Breast epithelium (tissue), 4 donors: ENCODE measurements around the gene KIAA1210. TPM values are rescaled to one million over a fixed set of nuclear protein-coding genes. Genes with fewer than 3 reads are reported as not detected.

Experiments used
- DNase-seq, 2 donors: peaks; one replicate each; pipeline ENCODE4 v3.0.0-alpha.2; 2019; ENCODE audit warnings: low spot score in 2 of 2
- H3K27ac ChIP-seq, 2 donors: fragments of 200-600 bp; sonication (generic) in 1 of 2; one replicate each; pipeline ENCODE4 v1.5.1; 2016 to 2019; ENCODE audit warnings: mild to moderate bottlenecking in 1 of 2
- H3K27me3 ChIP-seq, 2 donors: fragments of 200-600 bp; sonication (generic) in 1 of 2; one replicate each; pipeline versions ENCODE4 v1.5.1 to v1.6.0; 2017 to 2019; ENCODE audit warnings: control low read depth in 1 of 2, mild to moderate bottlenecking in 1 of 2
- H3K36me3 ChIP-seq: fragments of 200-600 bp; one replicate; pipeline ENCODE4 v1.5.1; 2019
- H3K4me1 ChIP-seq, 2 donors: fragments of 200-600 bp; sonication (generic); one replicate each; pipeline ENCODE4 v1.5.1; 2016 to 2019; ENCODE audit warnings: control low read depth in 1 of 2
- H3K4me3 ChIP-seq, 3 donors: fragments of 200-600 bp; sonication (generic); 1 replicate in 2 of 3; 2 replicates in 1 of 3; pipeline ENCODE4 v1.5.1; 2016 to 2019; ENCODE audit warnings: mild to moderate bottlenecking in 3 of 3, moderate library complexity in 2 of 3
- H3K9me3 ChIP-seq, 2 donors: fragments of 200-600 bp; sonication (generic) in 1 of 2; one replicate each; pipeline ENCODE4 v1.5.1; 2016 to 2019; ENCODE audit warnings: control low read depth in 1 of 2
- POLR2A ChIP-seq: fragments of 450-650 bp; IDR thresholded peaks from one replicate; pipeline ENCODE4 v1.6.1; 2016; ENCODE audit warnings: antibody characterized with exemption, mild to moderate bottlenecking, moderate library complexity
- POLR2AphosphoS5 ChIP-seq, 3 donors: sonication (generic); formaldehyde crosslinking; IDR thresholded peaks; one replicate each; pipeline ENCODE4 v1.6.1; 2017; ENCODE audit warnings: antibody characterized with exemption in 3 of 3
- intact Hi-C: fragments of 100-400 bp; cut with DNase I; formaldehyde crosslinking; loops from one replicate; pipeline ENCODE4 v1.15.1; 2023; ENCODE audit warnings: low total_unique reads
- total RNA-seq, 3 donors: library from RNA; depleted of rRNA; stranded (reverse); fragments of >200 nt; gene quantifications; one replicate each; pipeline ENCODE4 v1.1.0, GENCODE V29; 2016
- TF ChIP-seq, protein P1 (sequence below), 3 donors: fragments of 450-650 bp; IDR thresholded peaks; one replicate each; pipeline ENCODE4 v1.5.1; 2016 to 2017; ENCODE audit warnings: antibody characterized with exemption in 3 of 3, mild to moderate bottlenecking in 3 of 3, moderate library complexity in 3 of 3

The KIAA1210 gene
- total RNA-seq, 3 donors from 2014 or later, result 0.15 TPM; not detected in 2

DNA sequence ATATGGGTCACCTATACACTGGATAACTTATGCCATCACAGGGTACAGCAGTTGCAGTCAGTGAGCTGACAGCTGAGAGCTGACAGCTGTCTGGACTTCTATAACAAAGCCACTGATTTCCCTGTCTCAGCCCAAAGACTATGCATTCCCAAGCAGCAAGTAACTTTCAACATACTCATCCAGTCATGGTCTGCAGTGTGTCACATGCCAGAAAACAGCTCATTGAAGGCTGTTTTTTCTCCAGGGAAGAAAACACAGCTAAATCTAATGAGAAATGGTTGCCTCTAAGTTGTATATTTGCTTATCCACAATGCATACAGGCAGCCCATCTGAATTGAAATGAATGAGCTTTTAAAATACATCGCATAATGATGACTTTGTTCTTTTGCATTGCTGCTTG is 6.3 kb downstream of the KIAA1210 start:
- intact Hi-C loops, result no loop called here
- Histone ChIP-seq H3K4me3 (no peak overlapping the region), H3K27ac (no peak overlapping the region), H3K36me3 (no peaks in the 10 kb centered on the region), H3K9me3 (no peaks in the 10 kb centered on the region), H3K27me3 (peaks cover 0 to 46% of the 10 kb centered on the region in 2 donors), H3K4me1 (no peaks in the 10 kb centered on the region)
- no peak for DNase-seq
- TF ChIP-seq POLR2A (no peak), POLR2AphosphoS5 (IDR thresholded peaks at IDR 0.05) (no peak)
- TF ChIP-seq, protein P1, sequence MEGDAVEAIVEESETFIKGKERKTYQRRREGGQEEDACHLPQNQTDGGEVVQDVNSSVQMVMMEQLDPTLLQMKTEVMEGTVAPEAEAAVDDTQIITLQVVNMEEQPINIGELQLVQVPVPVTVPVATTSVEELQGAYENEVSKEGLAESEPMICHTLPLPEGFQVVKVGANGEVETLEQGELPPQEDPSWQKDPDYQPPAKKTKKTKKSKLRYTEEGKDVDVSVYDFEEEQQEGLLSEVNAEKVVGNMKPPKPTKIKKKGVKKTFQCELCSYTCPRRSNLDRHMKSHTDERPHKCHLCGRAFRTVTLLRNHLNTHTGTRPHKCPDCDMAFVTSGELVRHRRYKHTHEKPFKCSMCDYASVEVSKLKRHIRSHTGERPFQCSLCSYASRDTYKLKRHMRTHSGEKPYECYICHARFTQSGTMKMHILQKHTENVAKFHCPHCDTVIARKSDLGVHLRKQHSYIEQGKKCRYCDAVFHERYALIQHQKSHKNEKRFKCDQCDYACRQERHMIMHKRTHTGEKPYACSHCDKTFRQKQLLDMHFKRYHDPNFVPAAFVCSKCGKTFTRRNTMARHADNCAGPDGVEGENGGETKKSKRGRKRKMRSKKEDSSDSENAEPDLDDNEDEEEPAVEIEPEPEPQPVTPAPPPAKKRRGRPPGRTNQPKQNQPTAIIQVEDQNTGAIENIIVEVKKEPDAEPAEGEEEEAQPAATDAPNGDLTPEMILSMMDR (IDR thresholded peaks at IDR 0.05), result no peak

DNA sequence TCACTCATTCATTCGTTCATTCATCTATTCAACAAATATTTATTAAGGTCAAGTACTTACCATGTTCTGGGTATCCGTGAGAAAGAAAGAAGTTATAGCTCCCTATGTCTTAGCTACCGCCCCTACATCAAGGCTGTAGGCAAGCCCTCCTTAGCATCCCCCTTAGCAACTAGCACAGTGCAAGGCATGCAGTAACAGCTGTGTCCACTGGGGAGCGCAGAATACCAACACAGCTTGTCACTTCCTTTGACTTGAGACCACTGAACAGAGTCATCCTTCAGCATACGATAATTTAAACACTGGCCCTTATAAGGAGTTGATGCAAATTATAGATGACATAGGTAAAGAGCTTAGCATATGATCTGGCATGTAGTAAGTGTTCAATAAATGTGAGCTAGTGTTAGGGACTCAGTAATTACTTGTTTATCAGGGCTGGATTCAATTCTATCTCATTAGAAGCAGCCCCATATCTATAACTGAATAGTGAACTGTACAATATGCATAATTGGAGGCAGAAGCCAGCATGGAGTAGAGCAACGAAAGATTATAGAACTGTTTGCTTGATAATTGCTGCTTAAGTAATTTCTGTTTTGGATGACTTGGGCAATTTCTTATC is 8.7 kb downstream of the KIAA1210 start:
- Histone ChIP-seq H3K4me1 (no peaks in the 10 kb centered on the region), H3K27me3 (peaks cover 0 to 60% of the 10 kb centered on the region in 2 donors), H3K27ac (no peak overlapping the region), H3K36me3 (no peaks in the 10 kb centered on the region), H3K4me3 (no peak overlapping the region), H3K9me3 (no peaks in the 10 kb centered on the region)
- peak in 1 of 2 donors; percentile 50 for DNase-seq
- intact Hi-C loops, result no loop called here
- no peak for TF ChIP-seq POLR2AphosphoS5 (IDR thresholded peaks at IDR 0.05)
- TF ChIP-seq, protein P1 (IDR thresholded peaks at IDR 0.05), result peak in 2 of 3 donors; percentile 43 to 58

DNA sequence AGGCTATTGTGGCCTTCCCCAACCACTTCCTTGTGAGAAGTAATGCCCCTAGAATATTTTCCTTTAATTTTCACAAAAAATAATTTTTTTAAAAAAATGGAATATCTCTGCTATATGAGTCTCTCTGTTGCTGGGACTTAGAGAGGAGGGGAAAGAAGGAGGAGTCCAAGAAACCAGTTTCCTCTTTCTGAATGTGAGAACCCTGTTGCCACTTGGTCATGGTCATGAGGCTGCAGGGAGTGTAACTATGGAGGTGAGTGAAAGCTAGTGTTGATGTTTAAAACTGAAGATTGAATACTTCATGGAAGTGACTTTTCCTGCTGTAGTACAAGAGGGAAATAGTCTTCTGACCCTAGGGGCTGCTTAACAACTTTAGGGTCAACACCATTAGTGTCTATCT is 20.4 kb downstream of the KIAA1210 start:
- intact Hi-C loops, result no loop called here
- Histone ChIP-seq H3K27me3 (peaks cover 0 to 36% of the 10 kb centered on the region in 2 donors), H3K4me1 (no peaks in the 10 kb centered on the region), H3K36me3 (no peaks in the 10 kb centered on the region), H3K4me3 (no peak overlapping the region), H3K27ac (no peak overlapping the region), H3K9me3 (no peaks in the 10 kb centered on the region)
- no peak for DNase-seq
- TF ChIP-seq POLR2A (no peak), POLR2AphosphoS5 (IDR thresholded peaks at IDR 0.05) (no peak)
- TF ChIP-seq, protein P1 (IDR thresholded peaks at IDR 0.05), result no peak

DNA sequence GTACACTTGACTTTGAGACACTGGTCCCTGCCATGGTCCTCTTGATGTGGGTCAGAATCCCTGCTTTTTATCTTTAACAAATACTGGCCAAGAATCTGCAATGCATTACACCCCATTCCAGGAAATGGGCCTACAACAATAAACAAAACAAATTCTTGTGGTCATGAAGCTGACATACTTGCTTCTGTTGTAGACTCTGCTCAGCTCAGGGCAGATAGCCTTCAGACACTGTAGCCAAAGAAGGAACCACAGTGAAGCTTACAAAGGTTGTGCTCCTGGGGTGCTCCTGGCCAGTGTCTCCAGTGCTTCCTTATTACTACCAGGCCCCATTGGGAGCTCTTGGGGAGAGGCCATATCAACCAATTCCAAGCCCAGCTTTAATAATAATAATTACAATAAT is 21.8 kb downstream of the KIAA1210 start:
- intact Hi-C loops, result no loop called here
- TF ChIP-seq, protein P1 (IDR thresholded peaks at IDR 0.05), result no peak

DNA sequence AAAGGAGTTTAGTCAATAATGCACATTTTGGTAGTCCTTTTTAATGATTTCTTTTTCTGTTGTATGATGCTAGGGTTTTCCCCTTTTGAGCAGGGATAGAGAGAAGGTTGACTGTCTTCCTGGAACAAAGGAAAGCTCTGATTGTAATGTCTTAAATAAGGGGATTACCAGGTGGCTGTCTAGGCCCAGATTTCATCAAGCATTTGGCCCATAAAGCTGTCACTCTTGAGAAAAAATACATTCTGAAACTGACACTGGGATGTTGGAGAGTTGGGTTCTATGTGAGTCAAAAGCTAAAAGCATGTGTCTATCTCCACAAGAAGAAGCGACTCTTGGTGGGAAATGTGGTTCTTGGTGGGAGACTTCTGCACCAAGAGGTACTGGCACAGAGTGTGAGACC is 26.4 kb downstream of the KIAA1210 start:
- no peak overlapping the region for H3K4me3 ChIP-seq
- intact Hi-C loops, result no loop called here
- TF ChIP-seq, protein P1 (IDR thresholded peaks at IDR 0.05), result no peak
- no peak for TF ChIP-seq POLR2A
- TF ChIP-seq POLR2AphosphoS5 (IDR thresholded peaks at IDR 0.05), result no peak

More for the DNA sequence above, 21.8 kb downstream of the KIAA1210 start:
- H3K4me3 ChIP-seq, result no peak overlapping the region
- no peak overlapping the region for H3K27ac ChIP-seq
- no peaks in the 10 kb centered on the region for H3K36me3 ChIP-seq
- peaks cover 0 to 40% of the 10 kb centered on the region in 2 donors for H3K27me3 ChIP-seq
- H3K4me1 ChIP-seq, result no peaks in the 10 kb centered on the region
- no peaks in the 10 kb centered on the region for H3K9me3 ChIP-seq
- no peak for DNase-seq

More for the DNA sequence above, 26.4 kb downstream of the KIAA1210 start:
- Histone ChIP-seq H3K27me3 (peaks cover 0 to 35% of the 10 kb centered on the region in 2 donors), H3K9me3 (no peaks in the 10 kb centered on the region), H3K36me3 (no peaks in the 10 kb centered on the region), H3K4me1 (no peaks in the 10 kb centered on the region), H3K27ac (no peak overlapping the region)
- no peak for DNase-seq
